ENCODE measurements around the gene RAB41. TPM values are rescaled to one million over a fixed set of nuclear protein-coding genes. Genes with fewer than 3 reads are reported as not detected.

The RAB41 gene
- total RNA-seq, 2 experiments from 2014 or later, result not detected

GRCh38 chrX:70293621-70294020 is 11.6 kb downstream of the RAB41 start:
- no peak for DNase-seq (ENCODE audit: low spot score)
- Histone ChIP-seq H3K9me2 (ENCODE audit: insufficient read depth, low read length) (no peaks in the 10 kb centered on the region), H2AFZ (ENCODE audit: low read length) (no peak overlapping the region), H4K20me1 (ENCODE audit: insufficient read depth, low read length) (peaks cover 5% of the 10 kb centered on the region; the same call in 1 of the 2 replicates), H3K4me3 (ENCODE audit: low read depth, low read length, poor library complexity, severe bottlenecking) (peak overlapping the region; percentile 90), H3K4me2 (ENCODE audit: low read length) (peak overlapping the region; percentile 91), H3K27ac (ENCODE audit: low read depth, low read length, poor library complexity, severe bottlenecking) (no peak overlapping the region), H3K9me3 (ENCODE audit: low read length) (no peaks in the 10 kb centered on the region), H3K36me3 (ENCODE audit: insufficient read depth, low read length) (peaks cover 60% of the 10 kb centered on the region), H3K4me1 (ENCODE audit: insufficient read depth, low read length, poor library complexity, severe bottlenecking) (peaks cover 25% of the 10 kb centered on the region), H3K79me2 (ENCODE audit: insufficient read depth, low read depth, low read length) (peaks cover 43% of the 10 kb centered on the region)
- ChIA-PET POLR2A (no interaction called here), CTCF (ENCODE audit: unreplicated experiment) (no interaction called here)
- BruUV-seq (replicated peaks), result no TSS peak
- TF ChIP-seq EZH2phosphoT487 (IDR thresholded peaks at IDR 0.05; ENCODE audit: borderline replicate concordance, low read depth, low read length) (no peak), CTCF (conservative IDR thresholded peaks at IDR 0.05; ENCODE audit: low read length) (no peak)
- intact Hi-C loops (cut with micrococcal nuclease; ENCODE audit: unreplicated experiment), result no loop called here

GRCh38 chrX:70301716-70302115 is 19.7 kb downstream of the RAB41 start:
- no peak for TF ChIP-seq CTCF (conservative IDR thresholded peaks at IDR 0.05; ENCODE audit: low read length)
- no peak for TF ChIP-seq EZH2phosphoT487 (IDR thresholded peaks at IDR 0.05; ENCODE audit: borderline replicate concordance, low read depth, low read length)
- no peak overlapping the region for H3K4me2 ChIP-seq (ENCODE audit: low read length)
- no TSS peak for BruUV-seq (replicated peaks)
- no peak for DNase-seq (ENCODE audit: low spot score)
- H3K9me3 ChIP-seq (ENCODE audit: low read length), result no peaks in the 10 kb centered on the region
- ChIA-PET POLR2A (interaction anchor here (0.6 to 1.4 kb wide), 2 partner anchors 11 to 1323 kb away, joined by 4 to 5 read pairs; no protein-coding TSS in a partner anchor), CTCF (ENCODE audit: unreplicated experiment) (no interaction called here)
- no peak overlapping the region for H3K27ac ChIP-seq (ENCODE audit: low read depth, low read length, poor library complexity, severe bottlenecking)
- no peaks in the 10 kb centered on the region for H3K79me2 ChIP-seq (ENCODE audit: insufficient read depth, low read depth, low read length)
- no peak overlapping the region for H2AFZ ChIP-seq (ENCODE audit: low read length)
- no peaks in the 10 kb centered on the region for H4K20me1 ChIP-seq (ENCODE audit: insufficient read depth, low read length)
- H3K36me3 ChIP-seq (ENCODE audit: insufficient read depth, low read length), result peaks cover 87% of the 10 kb centered on the region
- no peak overlapping the region for H3K4me3 ChIP-seq (ENCODE audit: low read depth, low read length, poor library complexity, severe bottlenecking)
- no peaks in the 10 kb centered on the region for H3K9me2 ChIP-seq (ENCODE audit: insufficient read depth, low read length)
- intact Hi-C loops (cut with micrococcal nuclease; ENCODE audit: unreplicated experiment), result no loop called here
- no peaks in the 10 kb centered on the region for H3K4me1 ChIP-seq (ENCODE audit: insufficient read depth, low read length, poor library complexity, severe bottlenecking)

- BruUV-seq (replicated peaks), result no TSS peak
- intact Hi-C loops (cut with micrococcal nuclease; ENCODE audit: unreplicated experiment), result no loop called here
- POLR2A ChIA-PET, result interaction anchor here (0.6 to 0.7 kb wide), 3 partner anchors 55 to 931 kb away, joined by 3 to 4 read pairs (median 3); no protein-coding TSS in a partner anchor
Measured at GRCh38 chrX:70313503-70313902, 31.5 kb downstream of the RAB41 start.

More at GRCh38 chrX:70313503-70313902, 31.5 kb downstream of the RAB41 start:
- Histone ChIP-seq H3K4me1 (ENCODE audit: insufficient read depth, low read length, poor library complexity, severe bottlenecking) (no peaks in the 10 kb centered on the region), H3K4me2 (ENCODE audit: low read length) (no peak overlapping the region), H3K36me3 (ENCODE audit: insufficient read depth, low read length) (peaks cover 85% of the 10 kb centered on the region), H3K27ac (ENCODE audit: low read depth, low read length, poor library complexity, severe bottlenecking) (no peak overlapping the region), H2AFZ (ENCODE audit: low read length) (no peak overlapping the region), H3K79me2 (ENCODE audit: insufficient read depth, low read depth, low read length) (peaks cover 10% of the 10 kb centered on the region; the same call in 1 of the 2 replicates), H4K20me1 (ENCODE audit: insufficient read depth, low read length) (no peaks in the 10 kb centered on the region), H3K9me3 (ENCODE audit: low read length) (no peaks in the 10 kb centered on the region), H3K4me3 (ENCODE audit: low read depth, low read length, poor library complexity, severe bottlenecking) (no peak overlapping the region), H3K9me2 (ENCODE audit: insufficient read depth, low read length) (no peaks in the 10 kb centered on the region)
- CTCF ChIA-PET (ENCODE audit: unreplicated experiment), result no interaction called here
- no peak for DNase-seq (ENCODE audit: low spot score)
- no peak for TF ChIP-seq CTCF (conservative IDR thresholded peaks at IDR 0.05; ENCODE audit: low read length)
- TF ChIP-seq EZH2phosphoT487 (IDR thresholded peaks at IDR 0.05; ENCODE audit: borderline replicate concordance, low read depth, low read length), result no peak
